Stimulated activated CD8-positive, alpha-beta memory T cell treated with anti-CD3 and anti-CD28 coated beads, Interleukin-2, amount 100 ng/mL, for 1 hour (primary cell): ENCODE measurements around the gene SLC25A42.

Source experiments
- DNase-seq, 2 donors: peaks; one replicate each; pipeline ENCODE4 v3.0.0-alpha.2; 2020; ENCODE audit warnings: low read depth in 2 of 2

SLC25A42 gene

DNA sequence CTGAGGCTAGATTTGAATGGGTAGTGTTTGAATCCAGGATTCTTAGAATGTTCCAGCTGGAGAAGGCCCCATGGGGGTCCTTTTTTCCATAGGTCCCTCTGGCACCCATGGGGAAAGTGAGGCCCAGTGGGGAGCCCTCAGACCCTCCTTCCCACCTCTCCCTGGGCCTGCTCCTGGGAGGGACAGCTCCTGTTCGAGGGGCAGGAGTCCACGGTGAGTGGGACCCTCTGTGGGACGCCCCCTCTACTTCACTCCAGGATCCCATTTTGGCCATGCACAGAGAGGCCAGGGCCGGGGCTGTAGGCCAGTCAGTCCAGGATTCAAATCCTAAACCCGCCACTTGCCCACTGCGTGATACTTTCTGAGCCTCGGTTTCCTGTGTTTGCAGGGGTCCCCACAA, 98.7 kb downstream of the SLC25A42 start:
- DNase-seq = no peak
